ENCODE data around the gene LRPPRC.

LRPPRC gene

GRCh38 chr2:43851011-43851980 lies 144.5 kb downstream of the LRPPRC start:
- TF ChIP-seq, protein P1, sequence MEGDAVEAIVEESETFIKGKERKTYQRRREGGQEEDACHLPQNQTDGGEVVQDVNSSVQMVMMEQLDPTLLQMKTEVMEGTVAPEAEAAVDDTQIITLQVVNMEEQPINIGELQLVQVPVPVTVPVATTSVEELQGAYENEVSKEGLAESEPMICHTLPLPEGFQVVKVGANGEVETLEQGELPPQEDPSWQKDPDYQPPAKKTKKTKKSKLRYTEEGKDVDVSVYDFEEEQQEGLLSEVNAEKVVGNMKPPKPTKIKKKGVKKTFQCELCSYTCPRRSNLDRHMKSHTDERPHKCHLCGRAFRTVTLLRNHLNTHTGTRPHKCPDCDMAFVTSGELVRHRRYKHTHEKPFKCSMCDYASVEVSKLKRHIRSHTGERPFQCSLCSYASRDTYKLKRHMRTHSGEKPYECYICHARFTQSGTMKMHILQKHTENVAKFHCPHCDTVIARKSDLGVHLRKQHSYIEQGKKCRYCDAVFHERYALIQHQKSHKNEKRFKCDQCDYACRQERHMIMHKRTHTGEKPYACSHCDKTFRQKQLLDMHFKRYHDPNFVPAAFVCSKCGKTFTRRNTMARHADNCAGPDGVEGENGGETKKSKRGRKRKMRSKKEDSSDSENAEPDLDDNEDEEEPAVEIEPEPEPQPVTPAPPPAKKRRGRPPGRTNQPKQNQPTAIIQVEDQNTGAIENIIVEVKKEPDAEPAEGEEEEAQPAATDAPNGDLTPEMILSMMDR (conservative IDR thresholded peaks at IDR 0.05; ENCODE audit: low read length) = no peak
- H3K4me3 ChIP-seq (ENCODE audit: low read length) = no peak overlapping the region
- DNase-seq (ENCODE audit: low read depth) = no peak

DNA sequence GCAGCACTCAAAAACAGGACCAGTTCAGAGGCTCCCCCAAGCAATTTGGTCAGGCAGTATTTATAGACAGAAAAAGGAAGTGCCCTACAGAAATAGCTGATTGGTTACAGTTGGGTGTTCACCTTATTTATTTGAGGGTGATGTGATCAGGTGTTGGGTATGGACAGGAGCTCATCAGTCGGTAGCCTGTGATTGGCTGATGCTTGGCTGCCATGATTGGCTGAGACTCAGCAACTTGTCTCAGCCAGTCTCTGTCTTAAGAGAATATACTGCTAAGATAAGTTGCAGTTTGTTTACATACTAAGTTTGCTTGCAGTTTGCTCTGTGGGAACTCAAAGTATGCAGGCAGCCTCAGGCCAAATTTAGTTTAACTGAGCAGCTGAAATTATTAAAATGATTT lies 147.6 kb downstream of the LRPPRC start:
- TF ChIP-seq, protein P1 (conservative IDR thresholded peaks at IDR 0.05; ENCODE audit: low read length) = no peak
- no peak overlapping the region for H3K4me3 ChIP-seq (ENCODE audit: low read length)
- no peak for DNase-seq (ENCODE audit: low read depth)

- no peak for DNase-seq (ENCODE audit: low read depth)
- TF ChIP-seq, protein P1 (conservative IDR thresholded peaks at IDR 0.05; ENCODE audit: low read length) = no peak
Measured at GRCh38 chr2:43846140-43846793, 149.5 kb downstream of the LRPPRC start.

DNA sequence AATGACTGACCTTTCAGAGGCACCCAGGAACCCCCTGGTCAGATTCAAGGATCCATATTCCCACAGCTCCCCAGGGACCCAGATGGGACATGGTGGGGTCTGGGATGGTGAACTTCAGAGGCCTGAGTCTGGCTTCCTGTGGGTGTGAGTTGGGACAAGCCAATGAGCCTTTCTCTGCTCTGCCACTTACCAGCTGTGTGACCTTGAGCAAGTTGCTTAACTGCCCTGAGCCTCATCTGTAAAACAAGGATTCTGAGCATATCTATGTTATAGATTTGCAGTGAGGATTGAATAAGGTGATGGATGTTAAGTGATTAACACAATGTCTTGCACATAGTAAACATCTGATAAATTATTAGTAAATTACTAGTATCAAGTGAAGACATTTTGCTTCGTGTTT lies 150.6 kb downstream of the LRPPRC start:
- TF ChIP-seq, protein P1 (conservative IDR thresholded peaks at IDR 0.05; ENCODE audit: low read length) = no peak
- DNase-seq (ENCODE audit: low read depth) = no peak
- no peak overlapping the region for H3K4me3 ChIP-seq (ENCODE audit: low read length)

More at GRCh38 chr2:43846140-43846793, 149.5 kb downstream of the LRPPRC start:
- H3K4me3 ChIP-seq (ENCODE audit: low read length) = no peak overlapping the region

GRCh38 chr2:43842866-43843226 lies 152.9 kb downstream of the LRPPRC start:
- no peak for DNase-seq (ENCODE audit: low read depth)
- TF ChIP-seq, protein P1 (conservative IDR thresholded peaks at IDR 0.05; ENCODE audit: low read length) = no peak
- H3K4me3 ChIP-seq (ENCODE audit: low read length) = no peak overlapping the region

GRCh38 chr2:43841949-43842865 lies 153.6 kb downstream of the LRPPRC start:
- DNase-seq (ENCODE audit: low read depth) = no peak
- TF ChIP-seq, protein P1 (conservative IDR thresholded peaks at IDR 0.05; ENCODE audit: low read length) = no peak

More at GRCh38 chr2:43841949-43842865, 153.6 kb downstream of the LRPPRC start:
- H3K4me3 ChIP-seq (ENCODE audit: low read length) = no peak overlapping the region

All from AG10803 (cell line).